K562 (cell line): ENCODE results near the gene CACNG7. TPM values are rescaled to one million over a fixed set of nuclear protein-coding genes. Genes with fewer than 3 reads are reported as not detected.
A peak's percentile ranks its signal among the peaks of the same experiment; 100 is the strongest.

ENCODE experiments used
- ADNP ChIP-seq: fragments of 200-800 bp; sonication (Bioruptor generic); IDR thresholded peaks from 2 replicates; pipeline ENCODE4 v1.6.1; 2016; ENCODE audit warnings: missing genetic modification characterization, missing compliant biosample characterization
- BRF2 ChIP-seq: IDR thresholded peaks from 3 replicates; pipeline ENCODE4 v1.6.1; 2011; ENCODE audit warnings: borderline replicate concordance, mild to moderate bottlenecking; ENCODE audit not compliant: insufficient read length, insufficient read depth
- CHCHD3 ChIP-seq: fragments of 250-450 bp; sonication (Bioruptor Pico); IDR thresholded peaks from 2 replicates; pipeline ENCODE4 v2.1.2; 2022; ENCODE audit warnings: mild to moderate bottlenecking
- CHD2 ChIP-seq: IDR thresholded peaks from 2 replicates; pipeline ENCODE4 v1.6.1; 2011; ENCODE audit warnings: low read depth, low read length
- EHMT2 ChIP-seq: fragments of 450-650 bp; IDR thresholded peaks from 2 replicates; pipeline ENCODE4 v1.6.1; 2018; ENCODE audit warnings: antibody characterized with exemption
- ELF1 ChIP-seq: fragments of 200-800 bp; sonication (Bioruptor generic); IDR thresholded peaks from 2 replicates; pipeline ENCODE4 v1.6.1; 2016; ENCODE audit warnings: missing genetic modification characterization, missing compliant biosample characterization
- GABPA ChIP-seq: fragments of 200-800 bp; sonication (Bioruptor generic); conservative IDR thresholded peaks from 2 replicates; pipeline ENCODE4 v1.6.1; 2016; ENCODE audit warnings: low read depth, missing genetic modification characterization, missing compliant biosample characterization
- JUNB ChIP-seq: fragments of 450-650 bp; formaldehyde crosslinking; conservative IDR thresholded peaks from 2 replicates; pipeline ENCODE4 v1.4.0; 2020; ENCODE audit warnings: mild to moderate bottlenecking
- KLF6 ChIP-seq: fragments of 250-450 bp; sonication (Bioruptor Pico); IDR thresholded peaks from 2 replicates; pipeline ENCODE4 v1.4.0; 2020; ENCODE audit warnings: mild to moderate bottlenecking, moderate library complexity, borderline replicate concordance
- NCOA2 ChIP-seq, 2 experiments: fragments of 450-650 bp; IDR thresholded peaks; 2 replicates each; pipeline ENCODE4 v1.6.1; 2018; ENCODE audit warnings: mild to moderate bottlenecking in 2 of 2, moderate library complexity in 1 of 2; ENCODE audit not compliant: partially characterized antibody in 2 of 2
- NFIX ChIP-seq: fragments of 250-450 bp; sonication (Bioruptor Pico); IDR thresholded peaks from 2 replicates; pipeline ENCODE4 v1.4.0; 2020; ENCODE audit warnings: low read depth, mild to moderate bottlenecking, moderate library complexity
- RAD21 ChIP-seq, 2 experiments: fragments of 250-450 bp in 1 of 2; fragments of 450-650 bp in 1 of 2; sonication (Bioruptor Pico) in 1 of 2; formaldehyde crosslinking in 1 of 2; IDR thresholded peaks in 1 of 2; conservative IDR thresholded peaks in 1 of 2; 2 replicates each; pipeline versions ENCODE4 v1.4.0 to v1.8.0; 2020 to 2022; ENCODE audit warnings: mild to moderate bottlenecking in 2 of 2, moderate library complexity in 1 of 2
- RBM25 ChIP-seq: fragments of 200-400 bp; formaldehyde crosslinking; IDR thresholded peaks from 2 replicates; pipeline ENCODE4 v1.6.1; 2018; ENCODE audit warnings: low read length, low read depth, moderate library complexity; ENCODE audit not compliant: severe bottlenecking
- SMC3 ChIP-seq: conservative IDR thresholded peaks from 2 replicates; pipeline ENCODE4 v1.6.1; 2011; ENCODE audit warnings: low read depth, low read length, improper control_type of control experiment; ENCODE audit not compliant: insufficient read depth
- SOX6 ChIP-seq: fragments of 450-650 bp; IDR thresholded peaks from 2 replicates; pipeline ENCODE4 v1.6.1; 2014; ENCODE audit warnings: mild to moderate bottlenecking
- TCF3 ChIP-seq: sonication (generic); formaldehyde crosslinking; IDR thresholded peaks from 2 replicates; pipeline ENCODE4 v1.4.0; 2020; ENCODE audit warnings: mild to moderate bottlenecking, missing genetic modification reagents
- TEAD1 ChIP-seq, 2 experiments: fragments of 450-650 bp in 1 of 2; sonication (generic) in 1 of 2; formaldehyde crosslinking; IDR thresholded peaks; 2 replicates each; pipeline versions ENCODE4 v1.4.0 to v1.8.0; 2020 to 2022; ENCODE audit warnings: mild to moderate bottlenecking in 2 of 2, missing genetic modification reagents in 1 of 2
- TFAM ChIP-seq: fragments of 250-450 bp; sonication (Bioruptor Pico); conservative IDR thresholded peaks from 2 replicates; pipeline ENCODE4 v1.5.0; 2021; ENCODE audit warnings: mild to moderate bottlenecking, moderate library complexity
- ZNF175 ChIP-seq: fragments of 200-800 bp; sonication (Bioruptor generic); IDR thresholded peaks from 2 replicates; pipeline ENCODE4 v1.6.1; 2016; ENCODE audit warnings: low read depth, mild to moderate bottlenecking, missing genetic modification characterization, missing compliant biosample characterization
- ZNF212 ChIP-seq: fragments of 450-650 bp; formaldehyde crosslinking; IDR thresholded peaks from 2 replicates; pipeline ENCODE4 v1.4.0; 2020; ENCODE audit warnings: mild to moderate bottlenecking
- ZNF232 ChIP-seq: sonication (generic); formaldehyde crosslinking; IDR thresholded peaks from 2 replicates; pipeline ENCODE4 v1.8.0; 2022; ENCODE audit warnings: mild to moderate bottlenecking, missing genetic modification reagents
- ZNF717 ChIP-seq: fragments of 250-450 bp; sonication (Bioruptor Pico); IDR thresholded peaks from 2 replicates; pipeline ENCODE4 v1.5.0; 2021
- polyA plus RNA-seq, 8 experiments: library from polyadenylated mRNA; depleted of rRNA in 4 of 8; stranded (reverse) in 5 of 8; unstranded in 3 of 8; fragments of >200 nt; fragmentation: Nextera tagmentation in 2 of 8; fragmentation: Illumina TruSeq in 1 of 8; extraction: Ambion mirVana in 2 of 8; extraction: Trizol in 1 of 8; gene quantifications; 2 replicates each; pipeline versions ENCODE4 v1.2.1 to v1.2.3, GENCODE V29; 2011 to 2014; ENCODE audit warnings: inconsistent platforms in 1 of 8, missing spikeins in 1 of 8
- total RNA-seq, 7 experiments: library from RNA; depleted of rRNA in 6 of 7; stranded (reverse); fragments of >200 nt in 6 of 7; fragmentation: Illumina TruSeq in 2 of 7; extraction: Trizol in 2 of 7; gene quantifications; 2 replicates each; pipeline versions ENCODE4 v1.2.1 to v1.2.3, GENCODE V29; 2011 to 2021; ENCODE audit warnings: low replicate concordance in 1 of 7
- TF ChIP-seq, protein P1 (sequence below): sonication (generic); formaldehyde crosslinking; IDR thresholded peaks from 2 replicates; pipeline ENCODE4 v1.8.1; 2023; ENCODE audit warnings: mild to moderate bottlenecking, missing genetic modification reagents, moderate library complexity
- TF ChIP-seq, protein P2 (sequence below): fragments of 250-450 bp; sonication (Bioruptor Pico); IDR thresholded peaks from 2 replicates; pipeline ENCODE4 v1.9.0; 2021; ENCODE audit warnings: mild to moderate bottlenecking
- TF ChIP-seq, protein P3 (sequence below): fragments of 450-650 bp; IDR thresholded peaks from 2 replicates; pipeline ENCODE4 v1.6.1; 2017; ENCODE audit warnings: antibody characterized with exemption

The CACNG7 gene
- total and polyA plus RNA-seq, 9 of the 15 experiments (the other 6 are each of a cell fraction or from before 2014, with no cell fraction given), result not detected

DNA sequence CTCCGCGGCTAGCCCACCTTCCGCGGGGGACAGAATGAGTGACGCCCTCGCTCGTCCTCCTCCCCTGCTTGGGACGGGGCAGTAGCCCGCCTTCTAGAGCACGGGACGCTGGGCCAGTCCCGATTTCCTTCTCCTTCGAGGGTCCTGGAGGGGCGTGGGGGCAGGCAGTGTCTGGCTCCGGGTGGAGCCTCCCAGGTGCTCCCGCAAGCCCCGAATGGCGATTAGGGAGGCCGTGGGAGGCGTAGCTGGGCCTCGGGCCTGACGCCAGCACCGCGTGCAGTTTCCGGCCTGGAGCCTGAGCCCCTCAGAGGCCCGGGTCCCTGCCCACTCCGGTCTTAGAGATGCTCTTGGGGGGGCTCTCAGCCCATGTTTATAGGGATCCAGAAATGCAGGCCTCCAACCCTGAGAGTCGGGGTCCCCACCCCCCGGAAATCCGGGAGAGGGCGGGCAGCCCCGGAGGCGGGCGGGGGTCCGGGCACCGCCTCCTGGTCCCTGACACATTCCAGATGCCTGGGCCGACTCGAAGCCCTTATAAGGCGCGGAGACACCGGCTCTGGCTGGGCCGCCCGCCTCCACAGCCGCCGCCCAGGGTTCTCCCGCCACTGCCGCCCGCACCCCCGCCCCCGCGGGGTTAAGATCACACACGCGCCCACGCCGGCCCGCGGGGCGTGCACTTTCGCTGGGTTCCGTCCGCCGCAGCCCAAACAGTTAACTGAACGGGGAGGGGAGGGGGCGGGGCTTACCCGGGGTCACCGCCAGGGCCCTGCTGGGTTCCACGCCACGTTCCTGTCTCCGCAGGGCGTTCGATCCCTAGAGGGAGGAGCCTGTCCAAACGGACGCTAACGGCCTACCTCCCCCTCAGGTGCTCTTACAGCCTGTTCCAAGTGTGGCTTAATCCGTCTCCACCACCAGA, 39.9 kb upstream of the CACNG7 start (continued):
- TF ChIP-seq RAD21 (CRISPR knock-in tag; conservative IDR thresholded peaks at IDR 0.05 in 1 of 2, IDR thresholded peaks at IDR 0.05 in 1 of 2) (no peak), TEAD1 (CRISPR knock-in tag; IDR thresholded peaks at IDR 0.05) (peak; percentile 18 to 44; a peak in 1 of 4 replicates), ZNF717 (CRISPR knock-in tag) (no peak), CHCHD3 (no peak), JUNB (CRISPR knock-in tag) (no peak), NFIX (CRISPR knock-in tag) (no peak), TCF3 (CRISPR knock-in tag) (no peak), KLF6 (CRISPR knock-in tag) (no peak; the same call in 1 of the 2 replicates), TFAM (no peak), ZNF232 (CRISPR knock-in tag) (no peak), SMC3 (no peak), RBM25 (no peak), SOX6 (no peak), BRF2 (no peak), EHMT2 (no peak), ELF1 (tag) (peak; percentile 81), CHD2 (no peak), ADNP (tag) (no peak), NCOA2 (IDR thresholded peaks at IDR 0.05; ENCODE audit: partially characterized antibody in 2 of 2) (no peak), ZNF175 (CRISPR knock-in tag) (peak; percentile 74; the same call in 1 of the 2 replicates), GABPA (tag) (peak; percentile 83), ZNF212 (no peak)
- TF ChIP-seq, protein P1, sequence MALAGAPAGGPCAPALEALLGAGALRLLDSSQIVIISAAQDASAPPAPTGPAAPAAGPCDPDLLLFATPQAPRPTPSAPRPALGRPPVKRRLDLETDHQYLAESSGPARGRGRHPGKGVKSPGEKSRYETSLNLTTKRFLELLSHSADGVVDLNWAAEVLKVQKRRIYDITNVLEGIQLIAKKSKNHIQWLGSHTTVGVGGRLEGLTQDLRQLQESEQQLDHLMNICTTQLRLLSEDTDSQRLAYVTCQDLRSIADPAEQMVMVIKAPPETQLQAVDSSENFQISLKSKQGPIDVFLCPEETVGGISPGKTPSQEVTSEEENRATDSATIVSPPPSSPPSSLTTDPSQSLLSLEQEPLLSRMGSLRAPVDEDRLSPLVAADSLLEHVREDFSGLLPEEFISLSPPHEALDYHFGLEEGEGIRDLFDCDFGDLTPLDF (CRISPR knock-in tag), result no peak
- TF ChIP-seq, protein P2, sequence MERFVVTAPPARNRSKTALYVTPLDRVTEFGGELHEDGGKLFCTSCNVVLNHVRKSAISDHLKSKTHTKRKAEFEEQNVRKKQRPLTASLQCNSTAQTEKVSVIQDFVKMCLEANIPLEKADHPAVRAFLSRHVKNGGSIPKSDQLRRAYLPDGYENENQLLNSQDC (CRISPR knock-in tag), result no peak
- TF ChIP-seq, protein P3, sequence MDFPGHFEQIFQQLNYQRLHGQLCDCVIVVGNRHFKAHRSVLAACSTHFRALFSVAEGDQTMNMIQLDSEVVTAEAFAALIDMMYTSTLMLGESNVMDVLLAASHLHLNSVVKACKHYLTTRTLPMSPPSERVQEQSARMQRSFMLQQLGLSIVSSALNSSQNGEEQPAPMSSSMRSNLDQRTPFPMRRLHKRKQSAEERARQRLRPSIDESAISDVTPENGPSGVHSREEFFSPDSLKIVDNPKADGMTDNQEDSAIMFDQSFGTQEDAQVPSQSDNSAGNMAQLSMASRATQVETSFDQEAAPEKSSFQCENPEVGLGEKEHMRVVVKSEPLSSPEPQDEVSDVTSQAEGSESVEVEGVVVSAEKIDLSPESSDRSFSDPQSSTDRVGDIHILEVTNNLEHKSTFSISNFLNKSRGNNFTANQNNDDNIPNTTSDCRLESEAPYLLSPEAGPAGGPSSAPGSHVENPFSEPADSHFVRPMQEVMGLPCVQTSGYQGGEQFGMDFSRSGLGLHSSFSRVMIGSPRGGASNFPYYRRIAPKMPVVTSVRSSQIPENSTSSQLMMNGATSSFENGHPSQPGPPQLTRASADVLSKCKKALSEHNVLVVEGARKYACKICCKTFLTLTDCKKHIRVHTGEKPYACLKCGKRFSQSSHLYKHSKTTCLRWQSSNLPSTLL, result no peak
